ENCODE measurements around the gene PLXNA4.

The PLXNA4 gene

GRCh38 chr7:132618956-132619305, 42.7 kb upstream of the PLXNA4 start:
- no peak overlapping the region for H3K4me2 ChIP-seq (ENCODE audit: low read length)
- no peak overlapping the region for H2AFZ ChIP-seq (ENCODE audit: low read depth, low read length)

GRCh38 chr7:132618271-132618955, 42.1 kb upstream of the PLXNA4 start:
- no peaks in the 10 kb centered on the region for H4K20me1 ChIP-seq (ENCODE audit: insufficient read depth, low read length)
- TF ChIP-seq CTCF (IDR thresholded peaks at IDR 0.05; ENCODE audit: low read depth, low read length), result no peak
- TF ChIP-seq EZH2phosphoT487 (IDR thresholded peaks at IDR 0.05; ENCODE audit: low read depth), result no peak
- no peaks in the 10 kb centered on the region for H3K4me1 ChIP-seq (ENCODE audit: low read length)
- no peak overlapping the region for H2AFZ ChIP-seq (ENCODE audit: low read depth, low read length)
- no peak overlapping the region for H3K27ac ChIP-seq (ENCODE audit: low read length)
- H3K4me2 ChIP-seq (ENCODE audit: low read length), result no peak overlapping the region
- no peak overlapping the region for H3K4me3 ChIP-seq (ENCODE audit: low read length)
- no peaks in the 10 kb centered on the region for H3K27me3 ChIP-seq (ENCODE audit: low read depth, low read length)
- H3K79me2 ChIP-seq (ENCODE audit: low read length), result no peaks in the 10 kb centered on the region
- no peaks in the 10 kb centered on the region for H3K36me3 ChIP-seq (replicated peaks; ENCODE audit: low read depth, low read length)
- H3K9me3 ChIP-seq (ENCODE audit: insufficient read depth, low read length), result no peaks in the 10 kb centered on the region
- H3K9ac ChIP-seq (ENCODE audit: low read length), result no peak overlapping the region

More at GRCh38 chr7:132618956-132619305, 42.7 kb upstream of the PLXNA4 start:
- TF ChIP-seq CTCF (IDR thresholded peaks at IDR 0.05; ENCODE audit: low read depth, low read length), result no peak
- no peak for TF ChIP-seq EZH2phosphoT487 (IDR thresholded peaks at IDR 0.05; ENCODE audit: low read depth)
- no peak overlapping the region for H3K4me3 ChIP-seq (ENCODE audit: low read length)
- no peaks in the 10 kb centered on the region for H3K27me3 ChIP-seq (ENCODE audit: low read depth, low read length)
- no peaks in the 10 kb centered on the region for H3K9me3 ChIP-seq (ENCODE audit: insufficient read depth, low read length)
- H3K79me2 ChIP-seq (ENCODE audit: low read length), result no peaks in the 10 kb centered on the region
- no peaks in the 10 kb centered on the region for H3K4me1 ChIP-seq (ENCODE audit: low read length)
- no peak overlapping the region for H3K9ac ChIP-seq (ENCODE audit: low read length)
- no peaks in the 10 kb centered on the region for H4K20me1 ChIP-seq (ENCODE audit: insufficient read depth, low read length)
- H3K36me3 ChIP-seq (replicated peaks; ENCODE audit: low read depth, low read length), result no peaks in the 10 kb centered on the region
- H3K27ac ChIP-seq (ENCODE audit: low read length), result no peak overlapping the region

- Histone ChIP-seq H3K9me3 (ENCODE audit: insufficient read depth, low read length) (no peaks in the 10 kb centered on the region), H3K27ac (ENCODE audit: low read length) (no peak overlapping the region), H3K4me1 (ENCODE audit: low read length) (no peaks in the 10 kb centered on the region), H3K27me3 (ENCODE audit: low read depth, low read length) (peaks cover 17% of the 10 kb centered on the region; the same call in 1 of the 2 replicates), H3K36me3 (replicated peaks; ENCODE audit: low read depth, low read length) (no peaks in the 10 kb centered on the region), H3K79me2 (ENCODE audit: low read length) (no peaks in the 10 kb centered on the region), H3K4me3 (ENCODE audit: low read length) (peak overlapping the region; percentile 70), H4K20me1 (ENCODE audit: insufficient read depth, low read length) (no peaks in the 10 kb centered on the region), H3K4me2 (ENCODE audit: low read length) (peak overlapping the region; percentile 68), H2AFZ (ENCODE audit: low read depth, low read length) (peak overlapping the region; percentile 51; the same call in 1 of the 2 replicates), H3K9ac (ENCODE audit: low read length) (no peak overlapping the region)
- TF ChIP-seq EZH2phosphoT487 (IDR thresholded peaks at IDR 0.05; ENCODE audit: low read depth) (no peak), CTCF (IDR thresholded peaks at IDR 0.05; ENCODE audit: low read depth, low read length) (no peak)
Measured at GRCh38 chr7:132614428-132615318, 38.4 kb upstream of the PLXNA4 start.

- Histone ChIP-seq H4K20me1 (ENCODE audit: insufficient read depth, low read length) (no peaks in the 10 kb centered on the region), H3K4me3 (ENCODE audit: low read length) (no peak overlapping the region), H3K27me3 (ENCODE audit: low read depth, low read length) (peaks cover 17% of the 10 kb centered on the region; the same call in 1 of the 2 replicates), H3K79me2 (ENCODE audit: low read length) (no peaks in the 10 kb centered on the region), H3K9ac (ENCODE audit: low read length) (no peak overlapping the region), H2AFZ (ENCODE audit: low read depth, low read length) (no peak overlapping the region), H3K4me1 (ENCODE audit: low read length) (no peaks in the 10 kb centered on the region), H3K4me2 (ENCODE audit: low read length) (no peak overlapping the region), H3K9me3 (ENCODE audit: insufficient read depth, low read length) (no peaks in the 10 kb centered on the region), H3K27ac (ENCODE audit: low read length) (no peak overlapping the region), H3K36me3 (replicated peaks; ENCODE audit: low read depth, low read length) (no peaks in the 10 kb centered on the region)
- no peak for TF ChIP-seq EZH2phosphoT487 (IDR thresholded peaks at IDR 0.05; ENCODE audit: low read depth)
- no peak for TF ChIP-seq CTCF (IDR thresholded peaks at IDR 0.05; ENCODE audit: low read depth, low read length)
Measured at GRCh38 chr7:132613737-132614136, 37.5 kb upstream of the PLXNA4 start.
